Naive B cell (primary cell): Measurements from ENCODE around the gene CDCP2. TPM values are rescaled to one million over a fixed set of nuclear protein-coding genes. Genes with fewer than 3 reads are reported as not detected.
A peak's percentile ranks its signal among the peaks of the same experiment; 100 is the strongest.

Experiments
- ATAC-seq, 2 donors: fragments of 150-1000 bp; cut with Tn5 transposase; 2 replicates each; pipeline ENCODE4 v1.10.0; 2021; ENCODE audit warnings: low read depth in 2 of 2, mild to moderate bottlenecking in 2 of 2, moderate library complexity in 2 of 2
- DNase-seq: peaks from one replicate; pipeline ENCODE4 v3.0.0; 2022
- H3K27ac Mint-ChIP-seq, 6 donors: one replicate each; pipeline ENCODE4 v1.8.0; 2020 to 2022; ENCODE audit warnings: mild to moderate bottlenecking in 6 of 6, mixed read lengths in 6 of 6, moderate library complexity in 5 of 6, inconsistent platforms in 2 of 6
- H3K27me3 Mint-ChIP-seq, 3 donors: one replicate each; pipeline ENCODE4 v1.8.0; 2021 to 2022; ENCODE audit warnings: mixed read lengths in 3 of 3, mild to moderate bottlenecking in 1 of 3
- H3K36me3 Mint-ChIP-seq, 2 donors: one replicate each; pipeline ENCODE4 v1.8.0; 2020 to 2022; ENCODE audit warnings: mixed read lengths in 2 of 2, inconsistent platforms in 1 of 2, mild to moderate bottlenecking in 1 of 2
- H3K4me1 Mint-ChIP-seq, 3 donors: one replicate each; pipeline ENCODE4 v1.8.0; 2020 to 2022; ENCODE audit warnings: mixed read lengths in 3 of 3, inconsistent platforms in 1 of 3, mild to moderate bottlenecking in 1 of 3, moderate library complexity in 1 of 3
- H3K4me3 Mint-ChIP-seq, 8 donors: one replicate each; pipeline ENCODE4 v1.8.0; 2020 to 2022; ENCODE audit warnings: mild to moderate bottlenecking in 8 of 8, mixed read lengths in 8 of 8, moderate library complexity in 8 of 8, inconsistent platforms in 2 of 8
- H3K9me3 Mint-ChIP-seq, 7 donors: one replicate each; pipeline ENCODE4 v1.8.0; 2020 to 2022; ENCODE audit warnings: mixed read lengths in 7 of 7, mild to moderate bottlenecking in 5 of 7, inconsistent platforms in 2 of 7, moderate library complexity in 1 of 7
- polyA plus RNA-seq, 6 donors: library from polyadenylated mRNA; unstranded; fragments of 300-500 nt; fragmentation: Illumina TruSeq; gene quantifications; one replicate each; pipeline ENCODE4 v1.2.3, GENCODE V29; 2021; ENCODE audit warnings: low read depth in 6 of 6

The CDCP2 gene
- polyA plus RNA-seq, 6 donors from 2014 or later, result not detected

DNA sequence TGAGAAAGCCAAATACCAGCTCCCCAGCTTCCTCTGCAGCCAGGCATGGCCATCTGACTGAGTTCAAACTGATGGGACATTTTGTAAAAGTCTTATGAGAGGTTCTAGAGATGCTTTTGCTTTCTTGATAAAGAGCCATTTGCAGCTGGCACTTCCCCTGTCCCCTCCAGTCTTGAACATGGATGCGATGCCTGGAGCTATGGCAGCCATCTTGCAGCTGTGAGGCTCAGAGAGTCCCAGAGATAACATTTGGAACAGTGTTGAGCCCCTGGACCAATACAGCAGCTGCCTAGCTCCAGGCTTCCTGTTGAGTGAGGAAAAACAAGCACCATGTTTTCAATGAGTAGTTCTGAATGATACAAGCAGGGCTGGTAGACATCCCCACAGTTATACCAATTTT, 13.8 kb downstream of the CDCP2 start:
- Mint-ChIP-seq H3K27me3 (peaks cover 0 to 14% (median 7%) of the 10 kb centered on the region in 3 donors), H3K4me3 (no peak overlapping the region), H3K27ac (no peak overlapping the region), H3K9me3 (no peaks in the 10 kb centered on the region), H3K36me3 (no peaks in the 10 kb centered on the region), H3K4me1 (no peaks in the 10 kb centered on the region)
- DNase-seq, result no peak
- no peak for ATAC-seq

GRCh38 chr1:54137534-54138061, 15.2 kb downstream of the CDCP2 start:
- Mint-ChIP-seq H3K27me3 (peaks cover 0 to 14% (median 7%) of the 10 kb centered on the region in 3 donors), H3K4me3 (no peak overlapping the region), H3K27ac (peak overlapping the region in 1 of 6 donors; percentile 10), H3K9me3 (no peaks in the 10 kb centered on the region), H3K36me3 (no peaks in the 10 kb centered on the region), H3K4me1 (no peaks in the 10 kb centered on the region)
- ATAC-seq, result no peak
- no peak for DNase-seq

DNA sequence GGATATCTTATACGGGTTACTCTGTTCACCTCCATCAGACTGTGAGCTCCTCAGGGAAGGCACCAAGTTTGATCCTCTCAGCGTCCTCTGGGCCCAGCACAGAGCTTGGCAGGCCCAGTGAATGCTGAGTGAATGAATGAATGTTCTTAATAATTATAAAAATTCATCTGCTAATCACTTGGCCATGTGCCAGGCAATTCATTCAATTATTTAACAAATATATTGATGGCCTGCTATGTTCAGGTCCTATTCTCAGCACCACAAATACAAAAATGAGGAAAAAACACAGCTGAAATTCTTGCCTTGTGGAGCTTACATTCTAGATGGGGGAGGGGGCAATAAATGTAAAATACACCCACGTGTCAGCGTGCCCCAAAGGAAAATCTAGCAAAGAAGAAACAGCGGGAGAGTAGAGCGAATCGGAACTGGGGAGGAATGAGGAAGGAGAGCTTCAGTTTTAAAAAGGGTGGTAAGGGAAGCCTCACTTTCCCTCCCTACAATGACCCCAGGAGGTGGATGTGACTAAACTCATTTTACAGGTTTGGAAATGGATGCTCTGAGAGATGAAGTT, 15.8 kb downstream of the CDCP2 start:
- Mint-ChIP-seq H3K9me3 (no peaks in the 10 kb centered on the region), H3K4me1 (no peaks in the 10 kb centered on the region), H3K36me3 (no peaks in the 10 kb centered on the region), H3K27ac (peak overlapping the region in 1 of 6 donors; percentile 10), H3K4me3 (no peak overlapping the region), H3K27me3 (peaks cover 0 to 14% (median 7%) of the 10 kb centered on the region in 3 donors)
- ATAC-seq, result no peak
- DNase-seq, result no peak

DNA sequence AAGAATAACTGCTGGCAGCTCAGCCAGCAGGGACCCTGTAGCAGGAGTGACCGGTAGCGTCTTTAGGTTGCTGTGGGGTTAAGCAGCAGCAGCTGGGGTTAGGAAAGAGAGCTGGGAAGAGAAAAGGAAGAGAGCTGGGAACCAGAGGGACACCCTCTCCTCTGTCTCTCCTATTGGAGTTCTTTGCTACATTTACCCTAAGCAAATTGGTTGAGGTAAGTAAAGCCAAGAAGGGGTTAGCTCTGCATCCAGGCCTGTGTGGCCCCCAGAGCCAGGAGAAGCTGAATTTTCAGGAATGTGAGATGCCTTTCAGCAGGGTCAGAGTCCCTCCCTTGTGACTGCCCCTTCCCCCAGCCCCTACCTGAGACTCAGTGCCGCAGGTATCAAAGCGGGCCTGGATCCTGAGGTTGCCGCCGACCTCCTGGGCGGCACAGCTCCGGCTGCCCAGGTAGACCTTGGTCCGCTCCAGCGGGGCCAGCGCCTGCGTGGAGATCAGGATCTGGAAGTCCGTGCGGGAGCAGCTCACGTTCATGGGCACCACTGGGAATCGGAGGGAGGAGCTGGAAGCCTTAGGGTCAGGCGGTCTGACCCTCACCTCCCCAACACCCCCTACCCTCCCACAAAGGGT, 16.4 kb downstream of the CDCP2 start:
- no peaks in the 10 kb centered on the region for H3K4me1 Mint-ChIP-seq
- DNase-seq, result no peak
- no peaks in the 10 kb centered on the region for H3K9me3 Mint-ChIP-seq
- H3K27ac Mint-ChIP-seq, result no peak overlapping the region
- no peaks in the 10 kb centered on the region for H3K36me3 Mint-ChIP-seq
- no peak overlapping the region for H3K4me3 Mint-ChIP-seq
- no peak for ATAC-seq
- peaks cover 2 to 14% (median 7%) of the 10 kb centered on the region in 3 donors for H3K27me3 Mint-ChIP-seq

GRCh38 chr1:54135436-54136120, 17.2 kb downstream of the CDCP2 start:
- H3K4me3 Mint-ChIP-seq, result no peak overlapping the region

DNA sequence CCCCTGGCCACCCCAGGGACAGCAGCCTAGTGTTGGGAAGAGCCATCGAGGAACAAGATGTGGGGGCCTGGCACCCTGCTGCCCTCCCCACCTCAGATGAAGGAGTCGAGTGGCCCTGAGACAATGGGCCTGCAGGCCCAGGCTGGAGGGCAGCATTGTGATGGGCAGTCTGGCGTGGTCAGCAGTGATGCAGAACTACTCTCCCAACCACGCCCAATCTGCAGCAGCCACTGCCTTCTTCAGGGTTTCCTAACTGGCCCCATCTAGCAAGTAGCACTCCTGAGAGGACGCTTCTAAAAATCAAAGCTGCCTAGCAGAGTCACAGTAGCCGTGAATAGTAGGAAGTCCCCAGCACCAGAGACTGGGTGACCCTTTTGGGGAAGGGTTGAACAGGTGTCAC, 18.5 kb downstream of the CDCP2 start:
- Mint-ChIP-seq H3K9me3 (no peaks in the 10 kb centered on the region), H3K27me3 (peaks cover 5 to 16% (median 14%) of the 10 kb centered on the region in 3 donors), H3K27ac (no peak overlapping the region), H3K36me3 (no peaks in the 10 kb centered on the region), H3K4me3 (no peak overlapping the region), H3K4me1 (no peaks in the 10 kb centered on the region)
- no peak for DNase-seq
- no peak for ATAC-seq

More at GRCh38 chr1:54135436-54136120, 17.2 kb downstream of the CDCP2 start:
- Mint-ChIP-seq H3K36me3 (no peaks in the 10 kb centered on the region), H3K4me1 (no peaks in the 10 kb centered on the region), H3K27ac (no peak overlapping the region), H3K27me3 (peaks cover 4 to 14% (median 10%) of the 10 kb centered on the region in 3 donors), H3K9me3 (no peaks in the 10 kb centered on the region)
- DNase-seq (no peak), ATAC-seq (no peak)

- Mint-ChIP-seq H3K27me3 (peaks cover 5 to 31% (median 22%) of the 10 kb centered on the region in 3 donors), H3K4me1 (no peaks in the 10 kb centered on the region), H3K4me3 (no peak overlapping the region), H3K27ac (no peak overlapping the region), H3K36me3 (no peaks in the 10 kb centered on the region), H3K9me3 (no peaks in the 10 kb centered on the region)
- DNase-seq (no peak), ATAC-seq (no peak)
Measured at GRCh38 chr1:54132495-54132894, 20.3 kb downstream of the CDCP2 start.

DNA sequence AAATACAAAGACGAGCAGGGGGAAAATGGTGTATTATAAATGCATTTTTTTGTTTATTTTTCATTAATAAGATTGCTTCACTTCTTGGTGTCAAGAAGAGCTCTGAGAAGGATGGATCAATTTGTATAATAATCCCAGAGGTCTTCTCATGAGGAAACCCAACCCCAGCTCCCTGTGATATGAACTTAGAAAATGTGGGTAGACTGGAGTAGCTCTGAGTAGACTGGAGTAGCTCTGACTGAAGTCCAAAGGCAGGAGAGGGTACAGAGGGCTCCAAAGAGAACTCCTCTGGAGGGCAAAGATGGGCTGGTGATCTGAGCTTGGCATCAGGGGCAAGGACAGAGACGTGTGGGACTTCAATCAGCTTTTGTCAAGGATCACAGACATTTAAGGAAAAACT, 21.4 kb downstream of the CDCP2 start:
- Mint-ChIP-seq H3K36me3 (no peaks in the 10 kb centered on the region), H3K27me3 (peaks cover 5 to 34% (median 22%) of the 10 kb centered on the region in 3 donors), H3K27ac (peak overlapping the region in 1 of 6 donors; percentile 30), H3K9me3 (no peaks in the 10 kb centered on the region), H3K4me1 (no peaks in the 10 kb centered on the region), H3K4me3 (peak overlapping the region in 1 of 8 donors; percentile 2)
- DNase-seq (no peak), ATAC-seq (no peak)

GRCh38 chr1:54129858-54130257, 22.9 kb downstream of the CDCP2 start:
- no peak overlapping the region for H3K27ac Mint-ChIP-seq
- H3K4me1 Mint-ChIP-seq, result no peaks in the 10 kb centered on the region
- H3K4me3 Mint-ChIP-seq, result no peak overlapping the region
- ATAC-seq (no peak), DNase-seq (no peak)
- no peaks in the 10 kb centered on the region for H3K36me3 Mint-ChIP-seq
- H3K27me3 Mint-ChIP-seq, result peaks cover 5 to 34% (median 11%) of the 10 kb centered on the region in 3 donors
- no peaks in the 10 kb centered on the region for H3K9me3 Mint-ChIP-seq

GRCh38 chr1:54127594-54128300, 25.1 kb downstream of the CDCP2 start:
- DNase-seq, result no peak
- Mint-ChIP-seq H3K4me3 (no peak overlapping the region), H3K27me3 (peaks cover 5 to 34% (median 8%) of the 10 kb centered on the region in 3 donors), H3K27ac (peak overlapping the region in 2 of 6 donors; percentile 5 to 58), H3K4me1 (peaks cover 0 to 3% (median 0%) of the 10 kb centered on the region in 3 donors), H3K36me3 (no peaks in the 10 kb centered on the region), H3K9me3 (no peaks in the 10 kb centered on the region)
- ATAC-seq, result no peak

DNA sequence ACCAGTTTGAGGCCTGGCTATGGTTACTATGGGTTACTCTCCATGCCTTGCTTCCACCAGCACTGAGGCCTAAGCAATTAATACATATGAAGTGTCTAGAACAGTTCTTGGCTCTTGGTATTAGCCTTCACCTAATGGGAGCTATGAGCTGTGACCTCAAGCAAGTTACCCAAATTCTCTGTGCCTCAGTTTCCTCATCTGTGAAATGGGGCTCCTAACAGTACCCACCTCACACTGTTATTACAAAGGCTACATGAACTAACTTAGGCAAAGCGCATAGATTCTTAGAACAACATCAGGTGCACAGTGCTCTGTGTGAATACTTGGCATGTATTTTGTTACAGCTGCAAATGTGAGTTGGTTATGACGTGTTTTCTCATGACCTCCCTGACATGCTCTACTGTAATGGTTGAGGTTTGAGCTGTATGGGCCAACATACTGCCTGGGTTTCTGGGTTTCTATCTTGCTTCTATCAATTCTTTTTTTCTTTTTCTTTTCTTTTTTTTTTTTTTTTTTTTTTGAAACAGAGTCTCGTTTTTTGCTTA, 26.5 kb downstream of the CDCP2 start:
- Mint-ChIP-seq H3K36me3 (no peaks in the 10 kb centered on the region), H3K4me1 (peaks cover 0 to 5% (median 5%) of the 10 kb centered on the region in 3 donors), H3K27ac (no peak overlapping the region), H3K4me3 (no peak overlapping the region), H3K27me3 (peaks cover 5 to 42% (median 21%) of the 10 kb centered on the region in 3 donors), H3K9me3 (no peaks in the 10 kb centered on the region)
- no peak for DNase-seq
- ATAC-seq, result no peak

DNA sequence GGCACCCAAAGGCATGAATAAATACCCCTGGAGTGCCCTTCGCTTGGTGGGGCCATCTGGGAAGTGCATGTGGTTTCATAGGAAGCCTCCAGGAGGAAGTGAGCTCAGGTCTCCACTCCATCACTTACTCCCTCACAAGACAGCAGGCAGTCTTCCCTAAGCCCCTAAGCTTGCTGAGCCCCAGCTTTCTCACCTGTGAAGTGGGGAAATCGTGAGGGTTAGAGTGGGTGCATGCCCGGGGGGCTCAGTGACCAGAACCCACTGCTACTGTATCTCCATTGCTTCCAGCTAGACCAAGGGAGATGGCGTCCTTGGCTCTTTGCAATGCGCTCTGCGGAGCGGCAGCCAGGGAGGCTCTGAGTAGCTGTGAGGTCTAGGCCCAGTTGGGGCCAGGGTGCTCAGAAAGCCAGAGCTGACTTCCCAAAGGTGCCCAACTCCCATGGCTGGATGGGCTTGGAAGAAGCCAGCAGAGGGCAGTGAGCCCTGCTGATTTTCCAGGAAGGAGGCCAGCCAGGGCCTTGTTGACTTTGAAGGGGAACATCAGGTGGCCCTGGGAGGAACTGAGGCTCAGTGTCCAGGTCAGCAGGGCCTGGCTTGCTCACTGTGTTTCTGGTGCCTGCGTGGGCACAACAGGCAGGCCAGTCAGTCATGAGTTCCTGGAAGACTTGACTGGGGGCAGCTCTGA, 27.3 kb downstream of the CDCP2 start:
- peaks cover 5 to 35% (median 24%) of the 10 kb centered on the region in 3 donors for H3K27me3 Mint-ChIP-seq
- H3K27ac Mint-ChIP-seq, result no peak overlapping the region
- no peak for ATAC-seq
- no peaks in the 10 kb centered on the region for H3K36me3 Mint-ChIP-seq
- DNase-seq, result no peak
- peaks cover 0 to 7% (median 5%) of the 10 kb centered on the region in 3 donors for H3K4me1 Mint-ChIP-seq
- H3K9me3 Mint-ChIP-seq, result no peaks in the 10 kb centered on the region
- no peak overlapping the region for H3K4me3 Mint-ChIP-seq

GRCh38 chr1:54124906-54125305, 27.9 kb downstream of the CDCP2 start:
- Mint-ChIP-seq H3K27me3 (peaks cover under 1 to 30% (median 24%) of the 10 kb centered on the region in 3 donors), H3K4me1 (peaks cover 0 to 7% (median 5%) of the 10 kb centered on the region in 3 donors), H3K27ac (no peak overlapping the region), H3K4me3 (no peak overlapping the region), H3K36me3 (no peaks in the 10 kb centered on the region), H3K9me3 (no peaks in the 10 kb centered on the region)
- DNase-seq (no peak), ATAC-seq (no peak)
